ENCODE measurements around the gene CEMIP2. TPM values are rescaled to one million over a fixed set of nuclear protein-coding genes. Genes with fewer than 3 reads are reported as not detected.

The CEMIP2 gene
- polyA plus RNA-seq, 3 donors, result 11.6 to 58.7 (median 21.4) TPM

GRCh38 chr9:71746023-71746757, 22.1 kb downstream of the CEMIP2 start:
- Mint-ChIP-seq H3K4me1 (peaks cover 78% of the 10 kb centered on the region), H3K4me3 (no peak overlapping the region)

More at GRCh38 chr9:71746023-71746757, 22.1 kb downstream of the CEMIP2 start:
- Histone ChIP-seq H3K4me2 (replicated peaks; ENCODE audit: extremely low read depth, low read length, poor library complexity, severe bottlenecking) (peak overlapping the region; percentile 45), H3K27ac (ENCODE audit: low read depth in 1 of 2, low read length in 2 of 2) (peak overlapping the region in 1 of 2 donors; percentile 66), H2AFZ (ENCODE audit: insufficient read depth, low read depth, low read length, poor library complexity, severe bottlenecking) (no peak overlapping the region), H3K36me3 (replicated peaks in 1 of 2; ENCODE audit: control insufficient read depth in 1 of 2, insufficient read depth in 2 of 2, low read length in 2 of 2) (peaks cover 3 to 8% of the 10 kb centered on the region in 2 donors), H3K4me1 (ENCODE audit: control insufficient read depth in 1 of 2, insufficient read depth in 2 of 2, low read length in 2 of 2) (peaks cover 73 to 85% of the 10 kb centered on the region in 2 donors), H3K27me3 (ENCODE audit: control insufficient read depth in 2 of 2, insufficient read depth in 2 of 2, low read length in 2 of 2) (no peaks in the 10 kb centered on the region), H3K4me3 (replicated peaks in 1 of 3; ENCODE audit: low read depth in 2 of 3, low read length in 3 of 3) (peak overlapping the region in 1 of 3 experiments; percentile 38), H4K20me1 (ENCODE audit: insufficient read depth, low read length) (peaks cover 19% of the 10 kb centered on the region), H3K79me2 (ENCODE audit: insufficient read depth, low read length) (peaks cover 30% of the 10 kb centered on the region), H3K9me3 (replicated peaks in 1 of 2; ENCODE audit: control insufficient read depth in 1 of 2, insufficient read depth in 1 of 2, low read length in 2 of 2) (no peaks in the 10 kb centered on the region), H3K9ac (ENCODE audit: insufficient read depth, low read length, poor library complexity, severe bottlenecking) (no peak overlapping the region)
- Mint-ChIP-seq H3K36me3 (peaks cover 26 to 33% of the 10 kb centered on the region in 2 donors), H3K27me3 (ENCODE audit: low read depth in 3 of 3) (peaks cover 0 to 3% (median 0%) of the 10 kb centered on the region in 3 donors), H3K9me3 (peaks cover 0 to 3% (median 0%) of the 10 kb centered on the region in 7 donors), H3K27ac (peak overlapping the region; percentile 74 to 92 (median 82))
- intact Hi-C loops (cut with micrococcal nuclease), result loop anchor here in 1 of 2 donors (10.0 kb wide), 1 partner anchor 61 kb away; no protein-coding TSS in a partner anchor
- WGBS (ENCODE audit: insufficient coverage), result 96% methylated on average over 6 of the region's 6 CpGs
- TF ChIP-seq CTCF (IDR thresholded peaks at IDR 0.05), result no peak
- no peak for DNase-seq
